OCI-LY7 (cell line): ENCODE results near the gene ACVRL1.

Experiments used
- CTCF ChIP-seq: fragments of 200-600 bp; sonication (generic); conservative IDR thresholded peaks from 2 replicates; pipeline ENCODE4 v1.5.1; 2014; ENCODE audit warnings: mild to moderate bottlenecking, antibody characterized with exemption, low read length, moderate library complexity, mixed read lengths
- EZH2phosphoT487 ChIP-seq: fragments of 200-600 bp; sonication (generic); IDR thresholded peaks from 2 replicates; pipeline ENCODE4 v1.6.1; 2018; ENCODE audit warnings: low read depth, borderline replicate concordance, mild to moderate bottlenecking, mixed run types, antibody characterized with exemption, low read length, moderate library complexity, mixed read lengths

GRCh38 chr12:51888316-51889215 lies 18.7 kb upstream of the ACVRL1 start:
- TF ChIP-seq CTCF (no peak), EZH2phosphoT487 (no peak)
